Testis (tissue), 2 donors: Measurements from ENCODE around the gene NRG2.

Source experiments
- CTCF ChIP-seq, 3 experiments: fragments of 450-650 bp in 2 of 3; fragments of 200-600 bp in 1 of 3; sonication (generic) in 1 of 3; IDR thresholded peaks; one replicate each; pipeline ENCODE4 v1.5.1; 2016 to 2019; ENCODE audit warnings: antibody characterized with exemption in 3 of 3, mild to moderate bottlenecking in 2 of 3, moderate library complexity in 1 of 3
- POLR2A ChIP-seq: fragments of 450-650 bp; IDR thresholded peaks from one replicate; pipeline ENCODE4 v1.6.1; 2017; ENCODE audit warnings: antibody characterized with exemption, mild to moderate bottlenecking, moderate library complexity

DNA sequence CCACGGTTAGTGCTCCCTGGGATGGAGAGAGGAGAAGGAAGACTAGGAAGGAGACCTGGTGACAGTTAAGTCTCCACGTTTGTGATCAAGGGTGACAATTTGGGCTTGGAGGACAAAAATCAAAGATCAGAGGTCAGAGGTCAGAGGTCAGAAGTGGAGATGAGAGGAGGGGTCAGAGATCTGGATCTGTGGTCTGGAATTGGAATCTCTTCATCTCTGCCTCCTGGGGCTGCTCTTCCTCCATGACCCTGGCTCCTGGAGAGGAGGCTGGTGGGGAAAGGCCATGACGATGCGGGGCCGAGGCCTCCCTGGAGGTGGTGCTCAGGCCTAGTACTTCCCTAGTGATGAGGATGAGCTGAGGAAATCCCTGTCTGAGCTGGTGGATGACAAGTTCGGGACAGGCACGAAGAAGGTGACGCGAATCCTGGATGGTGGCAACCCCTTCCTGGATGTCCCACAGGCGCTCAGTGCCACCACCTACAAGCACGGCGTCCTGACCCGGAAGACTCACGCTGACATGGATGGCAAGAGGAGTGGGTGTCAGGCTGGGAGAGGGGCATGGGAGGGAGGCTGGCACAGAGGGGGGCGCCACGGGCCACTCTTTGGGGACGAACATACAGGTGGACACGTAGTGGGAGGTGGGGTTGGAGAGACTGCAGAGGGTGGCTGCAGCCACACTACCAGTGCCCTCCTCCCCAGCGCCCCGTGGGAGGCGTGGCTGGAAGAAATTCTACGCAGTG lies 206.5 kb downstream of the NRG2 start:
- TF ChIP-seq CTCF (IDR thresholded peaks at IDR 0.05) (no peak), POLR2A (no peak)
